PFSK-1 (cell line): ENCODE data around the gene CUL5.

ENCODE experiments used
- FOXP2 ChIP-seq: optimal IDR thresholded peaks from 2 replicates; pipeline ENCODE3; 2011; ENCODE audit warnings: borderline replicate concordance, control low read depth, inconsistent platforms; ENCODE audit not compliant: insufficient read depth; ENCODE audit errors: extremely low read length, extremely low read depth
- POLR2AphosphoS5 ChIP-seq: IDR thresholded peaks from 2 replicates; pipeline ENCODE4 v1.6.1; 2012; ENCODE audit warnings: low read depth, mild to moderate bottlenecking, control low read depth, low read length, moderate library complexity
- SIN3A ChIP-seq: IDR thresholded peaks from 2 replicates; pipeline ENCODE4 v1.6.1; 2012; ENCODE audit warnings: mild to moderate bottlenecking, low read length, moderate library complexity, borderline replicate concordance; ENCODE audit not compliant: insufficient read depth
- TAF1 ChIP-seq: IDR thresholded peaks from 2 replicates; pipeline ENCODE4 v1.6.1; 2012; ENCODE audit warnings: low read length, control low read depth, borderline replicate concordance; ENCODE audit not compliant: insufficient read depth
- TF ChIP-seq, protein P1 (sequence below), 2 experiments: IDR thresholded peaks; 2 replicates each; pipeline versions ENCODE4 v1.6.1 to v1.8.0; 2011 to 2012; ENCODE audit warnings: low read depth in 2 of 2, low read length in 2 of 2, control low read depth in 1 of 2, inconsistent platforms in 1 of 2, mild to moderate bottlenecking in 1 of 2, moderate library complexity in 1 of 2; ENCODE audit not compliant: insufficient read depth in 1 of 2

The CUL5 gene

DNA sequence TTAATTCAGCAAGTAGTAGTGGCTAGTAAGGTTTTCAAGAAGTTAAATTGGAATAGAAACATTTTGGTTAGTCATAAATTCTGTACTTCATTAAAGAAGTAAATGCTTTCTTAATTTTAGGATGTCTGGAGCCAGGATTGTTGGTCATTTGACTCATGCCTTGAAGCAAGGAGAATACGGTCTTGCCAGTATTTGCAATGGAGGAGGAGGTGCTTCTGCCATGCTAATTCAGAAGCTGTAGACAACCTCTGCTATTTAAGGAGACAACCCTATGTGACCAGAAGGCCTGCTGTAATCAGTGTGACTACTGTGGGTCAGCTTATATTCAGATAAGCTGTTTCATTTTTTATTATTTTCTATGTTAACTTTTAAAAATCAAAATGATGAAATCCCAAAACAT, 138.5 kb downstream of the CUL5 start:
- TF ChIP-seq POLR2AphosphoS5 = no peak
- no peak for TF ChIP-seq SIN3A
- TF ChIP-seq FOXP2 = no peak
- TF ChIP-seq TAF1 = no peak
- TF ChIP-seq, protein P1, sequence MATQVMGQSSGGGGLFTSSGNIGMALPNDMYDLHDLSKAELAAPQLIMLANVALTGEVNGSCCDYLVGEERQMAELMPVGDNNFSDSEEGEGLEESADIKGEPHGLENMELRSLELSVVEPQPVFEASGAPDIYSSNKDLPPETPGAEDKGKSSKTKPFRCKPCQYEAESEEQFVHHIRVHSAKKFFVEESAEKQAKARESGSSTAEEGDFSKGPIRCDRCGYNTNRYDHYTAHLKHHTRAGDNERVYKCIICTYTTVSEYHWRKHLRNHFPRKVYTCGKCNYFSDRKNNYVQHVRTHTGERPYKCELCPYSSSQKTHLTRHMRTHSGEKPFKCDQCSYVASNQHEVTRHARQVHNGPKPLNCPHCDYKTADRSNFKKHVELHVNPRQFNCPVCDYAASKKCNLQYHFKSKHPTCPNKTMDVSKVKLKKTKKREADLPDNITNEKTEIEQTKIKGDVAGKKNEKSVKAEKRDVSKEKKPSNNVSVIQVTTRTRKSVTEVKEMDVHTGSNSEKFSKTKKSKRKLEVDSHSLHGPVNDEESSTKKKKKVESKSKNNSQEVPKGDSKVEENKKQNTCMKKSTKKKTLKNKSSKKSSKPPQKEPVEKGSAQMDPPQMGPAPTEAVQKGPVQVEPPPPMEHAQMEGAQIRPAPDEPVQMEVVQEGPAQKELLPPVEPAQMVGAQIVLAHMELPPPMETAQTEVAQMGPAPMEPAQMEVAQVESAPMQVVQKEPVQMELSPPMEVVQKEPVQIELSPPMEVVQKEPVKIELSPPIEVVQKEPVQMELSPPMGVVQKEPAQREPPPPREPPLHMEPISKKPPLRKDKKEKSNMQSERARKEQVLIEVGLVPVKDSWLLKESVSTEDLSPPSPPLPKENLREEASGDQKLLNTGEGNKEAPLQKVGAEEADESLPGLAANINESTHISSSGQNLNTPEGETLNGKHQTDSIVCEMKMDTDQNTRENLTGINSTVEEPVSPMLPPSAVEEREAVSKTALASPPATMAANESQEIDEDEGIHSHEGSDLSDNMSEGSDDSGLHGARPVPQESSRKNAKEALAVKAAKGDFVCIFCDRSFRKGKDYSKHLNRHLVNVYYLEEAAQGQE (IDR thresholded peaks at IDR 0.05; ENCODE audit: insufficient read depth in 1 of 2, low read depth in 2 of 2, low read length in 2 of 2) = no peak

DNA sequence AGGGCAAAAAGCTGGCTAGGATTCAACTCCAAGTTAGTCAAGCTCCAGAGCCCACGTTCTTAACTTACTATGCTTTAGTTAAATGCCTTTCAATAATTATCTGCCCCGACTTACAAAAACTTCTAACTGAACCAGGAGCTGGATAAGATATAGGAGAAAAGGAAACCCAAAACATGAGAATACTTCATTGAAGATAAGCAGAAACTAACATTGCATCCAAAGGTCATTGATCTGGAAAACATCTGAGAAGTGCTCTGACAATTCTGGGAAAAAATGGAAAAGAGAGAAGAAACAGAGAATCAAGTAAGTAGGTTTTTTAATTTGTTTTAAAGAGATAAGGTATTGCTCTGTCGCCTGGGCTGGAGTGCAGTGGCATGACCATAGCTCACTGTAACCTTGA, 139.9 kb downstream of the CUL5 start:
- TF ChIP-seq, protein P1 (IDR thresholded peaks at IDR 0.05; ENCODE audit: insufficient read depth in 1 of 2, low read depth in 2 of 2, low read length in 2 of 2) = no peak
- TF ChIP-seq FOXP2 (no peak), SIN3A (no peak), TAF1 (no peak)

DNA sequence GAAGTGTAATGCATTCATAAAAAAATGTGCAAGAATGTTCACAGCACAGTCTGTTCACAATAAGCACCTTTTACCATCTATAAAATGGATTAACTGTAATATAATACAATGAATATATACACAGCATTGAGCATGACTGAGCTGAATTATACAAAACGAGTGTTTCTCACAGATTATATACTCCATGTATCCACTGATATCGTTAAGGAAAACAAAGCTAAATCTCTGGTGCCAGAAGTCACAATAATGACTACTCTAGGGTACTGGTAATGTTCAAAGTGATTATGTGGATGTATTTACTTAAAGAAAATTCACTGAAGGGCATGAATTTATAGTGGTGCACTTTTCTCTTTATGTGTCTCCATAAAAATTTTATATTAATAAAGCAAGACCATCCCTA, 145.9 kb downstream of the CUL5 start:
- TF ChIP-seq TAF1 (no peak), SIN3A (no peak), POLR2AphosphoS5 (no peak), FOXP2 (no peak)
- TF ChIP-seq, protein P1 (IDR thresholded peaks at IDR 0.05; ENCODE audit: insufficient read depth in 1 of 2, low read depth in 2 of 2, low read length in 2 of 2) = no peak
